GM10248 (cell line): ENCODE results near the gene CEP78.

Source experiments
- CTCF ChIA-PET: fragments of 300-600 bp; sonication (Branson Sonifier 250); formaldehyde crosslinking; extraction: SDS; loops from one replicate; lab custom pipeline; 2021; ENCODE audit warnings: antibody characterized with exemption; lab: Yijun Ruan, JAX
- POLR2A ChIA-PET: fragments of 350-650 bp; sonication (Branson Sonifier 250); formaldehyde crosslinking; extraction: SDS; loops from one replicate; lab custom pipeline; 2020; ENCODE audit warnings: antibody characterized with exemption; lab: Yijun Ruan, JAX
- DNase-seq: peaks from one replicate; pipeline ENCODE4 v3.0.0; 2012; ENCODE audit errors: extremely low spot score
- TF ChIP-seq, protein P1 (sequence below): IDR thresholded peaks from 2 replicates; pipeline ENCODE4 v1.5.1; 2012; ENCODE audit warnings: mild to moderate bottlenecking, low read depth; ENCODE audit errors: extremely low read depth, missing control alignments, control extremely low read depth

The CEP78 gene

DNA sequence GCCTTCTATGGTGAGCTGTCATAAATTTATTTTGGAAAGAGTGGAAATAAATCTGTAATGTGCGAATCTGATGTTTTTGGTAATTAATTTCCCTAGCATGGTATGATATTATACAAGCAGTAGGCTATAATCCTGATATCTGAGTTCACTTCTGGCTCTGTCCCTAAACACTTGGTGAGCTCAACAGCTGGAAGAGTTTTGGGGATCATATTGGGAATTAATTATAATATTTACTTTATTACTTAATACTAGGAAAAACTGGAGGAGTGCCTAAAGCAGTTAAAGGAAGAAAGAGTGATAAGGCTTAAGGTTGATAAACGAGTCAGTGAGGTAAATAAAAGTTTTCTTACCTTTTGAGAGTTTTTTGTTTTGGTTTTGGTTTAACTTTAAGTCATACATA lies 26.8 kb downstream of the CEP78 start:
- CTCF ChIA-PET: interaction anchor here (0.9 to 2.2 kb wide), 2 partner anchors 15 to 107 kb away, joined by 3 to 13 read pairs; no protein-coding TSS in a partner anchor
- DNase-seq: no peak
- TF ChIP-seq, protein P1, sequence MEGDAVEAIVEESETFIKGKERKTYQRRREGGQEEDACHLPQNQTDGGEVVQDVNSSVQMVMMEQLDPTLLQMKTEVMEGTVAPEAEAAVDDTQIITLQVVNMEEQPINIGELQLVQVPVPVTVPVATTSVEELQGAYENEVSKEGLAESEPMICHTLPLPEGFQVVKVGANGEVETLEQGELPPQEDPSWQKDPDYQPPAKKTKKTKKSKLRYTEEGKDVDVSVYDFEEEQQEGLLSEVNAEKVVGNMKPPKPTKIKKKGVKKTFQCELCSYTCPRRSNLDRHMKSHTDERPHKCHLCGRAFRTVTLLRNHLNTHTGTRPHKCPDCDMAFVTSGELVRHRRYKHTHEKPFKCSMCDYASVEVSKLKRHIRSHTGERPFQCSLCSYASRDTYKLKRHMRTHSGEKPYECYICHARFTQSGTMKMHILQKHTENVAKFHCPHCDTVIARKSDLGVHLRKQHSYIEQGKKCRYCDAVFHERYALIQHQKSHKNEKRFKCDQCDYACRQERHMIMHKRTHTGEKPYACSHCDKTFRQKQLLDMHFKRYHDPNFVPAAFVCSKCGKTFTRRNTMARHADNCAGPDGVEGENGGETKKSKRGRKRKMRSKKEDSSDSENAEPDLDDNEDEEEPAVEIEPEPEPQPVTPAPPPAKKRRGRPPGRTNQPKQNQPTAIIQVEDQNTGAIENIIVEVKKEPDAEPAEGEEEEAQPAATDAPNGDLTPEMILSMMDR: no peak
- POLR2A ChIA-PET: no interaction called here

DNA sequence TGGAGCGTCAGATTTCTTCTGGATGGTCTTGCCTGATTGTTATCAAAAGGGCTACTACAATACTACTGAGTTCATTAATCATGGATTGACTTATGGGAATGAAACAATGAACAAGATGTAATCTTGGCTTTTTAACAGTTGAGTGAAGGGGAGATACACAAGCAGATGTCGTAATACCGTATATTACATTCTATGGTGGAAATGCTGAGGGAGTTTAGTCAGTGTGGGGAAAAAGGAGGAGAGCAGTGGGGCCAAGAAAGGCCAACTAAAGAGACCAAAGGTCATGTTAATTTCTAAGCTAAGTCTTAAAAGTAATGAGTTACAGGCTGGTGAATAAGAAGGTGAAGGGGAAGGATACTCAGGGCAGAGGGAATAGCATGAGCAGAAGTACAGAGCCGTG lies 32.0 kb downstream of the CEP78 start:
- POLR2A ChIA-PET: no interaction called here
- TF ChIP-seq, protein P1: no peak
- no peak for DNase-seq
- CTCF ChIA-PET: no interaction called here

DNA sequence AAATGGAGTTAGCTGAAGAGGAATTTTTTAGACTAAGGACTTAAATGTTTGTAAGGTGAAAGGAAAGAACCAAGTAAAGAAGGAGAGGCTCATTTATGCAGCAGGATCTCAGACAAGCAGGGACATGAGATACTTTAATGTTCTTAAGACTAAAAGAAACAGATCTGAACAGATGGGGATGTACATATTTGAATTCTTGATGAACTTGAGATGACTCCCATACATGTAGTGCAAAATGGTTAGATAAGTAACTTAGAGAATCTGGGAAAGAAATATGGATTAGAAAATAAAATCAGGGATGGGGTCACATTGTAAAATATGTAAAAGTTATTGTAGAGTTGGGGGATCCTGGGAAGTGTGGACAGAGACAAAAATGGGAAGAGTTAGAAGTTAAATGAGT lies 33.9 kb downstream of the CEP78 start:
- ChIA-PET CTCF (no interaction called here), POLR2A (no interaction called here)
- DNase-seq: no peak

DNA sequence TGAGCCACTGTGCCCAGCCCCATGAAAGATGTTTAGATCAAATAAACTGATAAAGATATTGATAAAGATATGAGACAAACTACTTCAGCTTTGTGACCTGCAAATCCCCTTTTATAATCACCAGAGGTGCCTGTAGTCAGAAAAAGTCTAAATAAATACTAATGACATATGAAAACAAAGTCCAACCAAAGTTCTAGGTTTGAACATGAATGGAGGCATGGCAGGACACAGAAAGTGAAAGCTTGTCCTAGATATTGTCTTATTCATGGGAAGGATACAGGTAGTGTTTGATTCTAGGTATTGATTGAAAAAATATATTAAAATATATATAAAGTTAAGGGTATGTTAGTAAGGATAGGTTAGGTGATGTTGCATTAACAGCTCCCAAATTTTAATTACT lies 36.4 kb downstream of the CEP78 start:
- POLR2A ChIA-PET: no interaction called here
- DNase-seq: no peak
- TF ChIP-seq, protein P1: no peak
- CTCF ChIA-PET: interaction anchor here (1.0 to 2.5 kb wide), 6 partner anchors 8 to 98 kb away, joined by 3 to 7 read pairs (median 4); no protein-coding TSS in a partner anchor

More for the DNA sequence above, 33.9 kb downstream of the CEP78 start:
- TF ChIP-seq, protein P1: no peak

DNA sequence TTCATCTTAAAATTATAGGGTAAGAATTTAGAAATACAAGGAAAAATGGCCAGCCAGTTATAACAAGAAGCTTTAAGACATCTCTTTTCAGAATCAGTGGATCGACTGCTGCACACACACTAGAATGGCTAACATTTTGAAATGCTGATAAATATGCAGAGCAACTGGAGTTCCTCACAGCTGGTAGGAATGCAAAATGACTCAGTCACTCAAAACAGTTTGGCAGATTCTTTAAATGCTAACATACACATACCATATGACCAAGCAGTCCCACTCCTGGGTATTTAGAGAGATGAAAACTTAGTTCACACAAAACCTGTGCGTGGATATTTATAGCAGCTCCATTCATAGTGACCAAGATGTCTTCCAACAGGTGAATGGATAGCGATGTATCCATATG lies 37.9 kb downstream of the CEP78 start:
- ChIA-PET CTCF (interaction anchor here (2.5 kb wide), 1 partner anchor 18 kb away, joined by 7 read pairs; no protein-coding TSS in a partner anchor), POLR2A (no interaction called here)
- DNase-seq: no peak
- TF ChIP-seq, protein P1: no peak

DNA sequence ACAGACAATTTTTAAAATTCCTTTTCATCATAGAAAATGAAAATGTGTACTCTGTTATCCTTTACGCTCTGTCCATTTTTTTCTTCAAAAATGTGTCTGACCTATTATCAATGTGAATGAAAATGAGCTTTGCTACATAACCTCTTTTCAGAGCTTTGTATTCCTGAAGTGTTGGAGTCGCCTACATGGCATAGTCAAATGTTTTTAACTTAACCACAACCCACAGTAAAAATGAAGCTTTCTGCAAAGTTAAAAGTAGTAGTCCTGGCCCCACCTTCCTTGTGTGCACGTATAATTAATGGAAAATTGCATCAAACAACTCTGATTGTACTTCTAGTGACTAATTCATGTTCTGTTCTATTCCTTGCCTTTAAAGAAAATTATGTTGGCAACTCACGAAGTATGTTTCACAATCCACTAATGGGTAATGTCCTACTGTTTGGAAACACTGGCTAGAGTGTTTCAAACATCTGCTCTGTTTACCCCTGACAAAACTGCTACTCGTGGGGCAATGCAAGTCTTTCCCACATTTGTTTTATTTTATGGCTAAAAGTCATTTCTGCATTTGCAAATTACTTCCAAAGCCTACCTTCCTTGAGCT lies 42.4 kb downstream of the CEP78 start:
- ChIA-PET POLR2A (no interaction called here), CTCF (interaction anchor here (0.8 to 1.9 kb wide), 6 partner anchors 10 to 94 kb away, joined by 3 to 6 read pairs (median 4); partner anchors contain the start of gene PSAT1)
- DNase-seq: no peak
- TF ChIP-seq, protein P1: no peak
